Measurements from ENCODE around the gene FXYD3. TPM values are rescaled to one million over a fixed set of nuclear protein-coding genes. Genes with fewer than 3 reads are reported as not detected.

FXYD3 gene
- polyA plus RNA-seq, 1 donor (not counting 4 experiments of a cell fraction or from before 2014, with no cell fraction given), result 851 TPM

DNA sequence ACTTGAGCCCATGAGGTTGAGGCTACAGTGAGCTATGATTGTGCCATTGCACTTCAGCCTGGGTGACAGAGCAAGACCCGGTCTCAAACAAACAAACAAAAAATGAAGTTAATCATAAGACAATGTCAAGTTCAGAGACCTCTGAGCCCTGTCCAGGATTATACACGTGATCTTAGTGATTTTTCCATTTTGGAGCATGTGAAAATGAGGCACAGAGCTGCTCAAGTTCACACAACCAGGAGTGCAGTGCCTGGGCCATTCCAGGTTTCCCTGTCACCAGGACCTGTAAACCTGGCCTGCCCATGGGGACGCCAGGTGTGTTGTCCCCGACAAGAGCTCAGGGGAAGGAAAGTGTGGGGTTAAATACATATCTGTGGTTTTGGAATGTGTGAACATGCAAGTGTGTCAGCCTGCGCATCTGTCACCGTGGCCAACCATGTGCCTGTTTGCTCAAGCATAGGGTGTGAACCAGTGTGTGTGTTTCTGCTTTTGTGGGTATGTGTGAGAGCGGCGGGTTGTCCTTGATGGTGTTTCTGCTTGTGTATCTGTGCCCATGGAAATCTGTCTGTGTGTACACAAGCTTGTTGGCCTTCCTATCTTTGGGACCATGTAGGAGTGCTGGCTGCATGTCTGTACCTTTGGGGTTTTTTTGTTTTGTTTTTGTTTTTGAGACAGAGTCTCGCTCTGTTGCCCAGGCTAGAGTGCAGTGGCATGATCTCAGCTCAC, 21.5 kb downstream of the FXYD3 start:
- Histone ChIP-seq H3K4me2 (ENCODE audit: control insufficient read depth, extremely low read depth, insufficient read depth, low read depth, low read length) (no peak overlapping the region), H3K9me3 (ENCODE audit: control insufficient read depth, low read depth, low read length) (no peaks in the 10 kb centered on the region), H4K20me1 (ENCODE audit: control insufficient read depth, extremely low read depth, insufficient read depth, low read length) (no peaks in the 10 kb centered on the region), H3K27ac (ENCODE audit: control insufficient read depth, insufficient read depth, low read length) (no peak overlapping the region), H2AFZ (ENCODE audit: control insufficient read depth, low read length) (no peak overlapping the region), H3K4me1 (ENCODE audit: control insufficient read depth, extremely low read depth, insufficient read depth, low read length) (peaks cover 15% of the 10 kb centered on the region), H3K9me1 (ENCODE audit: control insufficient read depth, extremely low read depth, insufficient read depth, low read length) (no peaks in the 10 kb centered on the region), H3K9ac (ENCODE audit: control insufficient read depth, extremely low read depth, insufficient read depth, low read length) (no peak overlapping the region), H3K79me2 (ENCODE audit: control insufficient read depth, insufficient read depth, low read length) (no peaks in the 10 kb centered on the region), H3K4me3 (ENCODE audit: control insufficient read depth in 2 of 3, extremely low read depth in 1 of 3, insufficient read depth in 2 of 3, low read depth in 1 of 3, low read length in 3 of 3) (no peak overlapping the region), H3K36me3 (ENCODE audit: control insufficient read depth in 2 of 2, extremely low read depth in 1 of 2, insufficient read depth in 2 of 2, low read length in 2 of 2) (no peaks in the 10 kb centered on the region), H3K27me3 (ENCODE audit: control insufficient read depth, extremely low read depth, insufficient read depth, low read length) (peaks cover under 1% of the 10 kb centered on the region)
- no peak for FAIRE-seq
- TF ChIP-seq EZH2 (IDR thresholded peaks at IDR 0.05; ENCODE audit: low read length), result no peak
- TF ChIP-seq, protein P1, sequence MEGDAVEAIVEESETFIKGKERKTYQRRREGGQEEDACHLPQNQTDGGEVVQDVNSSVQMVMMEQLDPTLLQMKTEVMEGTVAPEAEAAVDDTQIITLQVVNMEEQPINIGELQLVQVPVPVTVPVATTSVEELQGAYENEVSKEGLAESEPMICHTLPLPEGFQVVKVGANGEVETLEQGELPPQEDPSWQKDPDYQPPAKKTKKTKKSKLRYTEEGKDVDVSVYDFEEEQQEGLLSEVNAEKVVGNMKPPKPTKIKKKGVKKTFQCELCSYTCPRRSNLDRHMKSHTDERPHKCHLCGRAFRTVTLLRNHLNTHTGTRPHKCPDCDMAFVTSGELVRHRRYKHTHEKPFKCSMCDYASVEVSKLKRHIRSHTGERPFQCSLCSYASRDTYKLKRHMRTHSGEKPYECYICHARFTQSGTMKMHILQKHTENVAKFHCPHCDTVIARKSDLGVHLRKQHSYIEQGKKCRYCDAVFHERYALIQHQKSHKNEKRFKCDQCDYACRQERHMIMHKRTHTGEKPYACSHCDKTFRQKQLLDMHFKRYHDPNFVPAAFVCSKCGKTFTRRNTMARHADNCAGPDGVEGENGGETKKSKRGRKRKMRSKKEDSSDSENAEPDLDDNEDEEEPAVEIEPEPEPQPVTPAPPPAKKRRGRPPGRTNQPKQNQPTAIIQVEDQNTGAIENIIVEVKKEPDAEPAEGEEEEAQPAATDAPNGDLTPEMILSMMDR (optimal IDR thresholded peaks at IDR 0.05 in 1 of 3, IDR thresholded peaks at IDR 0.05 in 1 of 3, conservative IDR thresholded peaks at IDR 0.05 in 1 of 3; ENCODE audit: extremely low read depth in 1 of 3, insufficient read depth in 2 of 3, low read length in 3 of 3), result no peak
- DNase-seq (ENCODE audit: low read depth, low spot score), result no peak
- dilution Hi-C loops (cut with MboI; ENCODE audit: extremely low pct_ligation_motif_present, low sequenced_read_pairs), result no loop called here

- H3K27ac ChIP-seq (ENCODE audit: control insufficient read depth, insufficient read depth, low read length), result no peak within 1 kb of the TSS
These were observed 22.8 kb downstream of the FXYD3 start, which contains the start of gene FXYD1 for GRCh38 chr19:35138305-35138892. Gene FXYD1, plus strand, starts transcription at chr19:35138824. Its CDS starts 1,256 bp downstream, at chr19:35140080.

More at GRCh38 chr19:35138305-35138892, 22.8 kb downstream of the FXYD3 start, which contains the start of gene FXYD1:
- peaks cover 22% of the 10 kb centered on the region for H3K4me1 ChIP-seq (ENCODE audit: control insufficient read depth, extremely low read depth, insufficient read depth, low read length)
- H3K4me2 ChIP-seq (ENCODE audit: control insufficient read depth, extremely low read depth, insufficient read depth, low read depth, low read length), result no peak within 1 kb of the TSS
- dilution Hi-C loops (cut with MboI; ENCODE audit: extremely low pct_ligation_motif_present, low sequenced_read_pairs), result no loop called here
- no peak within 1 kb of the TSS for H3K9ac ChIP-seq (ENCODE audit: control insufficient read depth, extremely low read depth, insufficient read depth, low read length)
- no peaks in the 10 kb centered on the region for H4K20me1 ChIP-seq (ENCODE audit: control insufficient read depth, extremely low read depth, insufficient read depth, low read length)
- no peaks in the 10 kb centered on the region for H3K79me2 ChIP-seq (ENCODE audit: control insufficient read depth, insufficient read depth, low read length)
- H3K9me3 ChIP-seq (ENCODE audit: control insufficient read depth, low read depth, low read length), result no peaks in the 10 kb centered on the region
- no peaks in the 10 kb centered on the region for H3K36me3 ChIP-seq (ENCODE audit: control insufficient read depth in 2 of 2, extremely low read depth in 1 of 2, insufficient read depth in 2 of 2, low read length in 2 of 2)
- H2AFZ ChIP-seq (ENCODE audit: control insufficient read depth, low read length), result no peak within 1 kb of the TSS
- FAIRE-seq (no peak), DNase-seq (ENCODE audit: low read depth, low spot score) (no peak)
- H3K9me1 ChIP-seq (ENCODE audit: control insufficient read depth, extremely low read depth, insufficient read depth, low read length), result no peaks in the 10 kb centered on the region
- H3K4me3 ChIP-seq (ENCODE audit: control insufficient read depth in 2 of 3, extremely low read depth in 1 of 3, insufficient read depth in 2 of 3, low read depth in 1 of 3, low read length in 3 of 3), result no peak within 1 kb of the TSS
- TF ChIP-seq EZH2 (IDR thresholded peaks at IDR 0.05; ENCODE audit: low read length), result no peak
- TF ChIP-seq, protein P1 (optimal IDR thresholded peaks at IDR 0.05 in 1 of 3, IDR thresholded peaks at IDR 0.05 in 1 of 3, conservative IDR thresholded peaks at IDR 0.05 in 1 of 3; ENCODE audit: extremely low read depth in 1 of 3, insufficient read depth in 2 of 3, low read length in 3 of 3), result no peak
- H3K27me3 ChIP-seq (ENCODE audit: control insufficient read depth, extremely low read depth, insufficient read depth, low read length), result peaks cover 9% of the 10 kb centered on the region

All from keratinocyte (primary cell).